ENCODE data around the gene USP26.
"Not testable (repeated sequence)": the region's sequence is repeated elsewhere in the genome, so short reads cannot be mapped to it uniquely, and the experiment has no call there.

Gene USP26

GRCh38 chrX:133097031-133097430 is at the start of gene USP26:
USP26 (minus strand) TSS chrX:133097109; CDS start chrX:133028220, 68,889 bp downstream.
- no peak for DNase-seq

- DNase-seq: no peak
These were observed 37.4 kb upstream of the USP26 start for GRCh38 chrX:133134282-133134681.

- DNase-seq: no peak
These were observed 23.5 kb upstream of the USP26 start for GRCh38 chrX:133120406-133120805.

GRCh38 chrX:133094098-133094731 is 2.7 kb downstream of the USP26 start:
- no peak for DNase-seq

GRCh38 chrX:133090236-133090809 is 6.6 kb downstream of the USP26 start:
- DNase-seq: no peak

GRCh38 chrX:133089411-133089810 is 7.5 kb downstream of the USP26 start:
- no peak for DNase-seq

GRCh38 chrX:133085785-133086184 is 11.1 kb downstream of the USP26 start:
- DNase-seq: no peak

- not testable (repeated sequence) for DNase-seq
These were observed 11.9 kb downstream of the USP26 start for GRCh38 chrX:133085056-133085455.

GRCh38 chrX:133083899-133084298 is 13.0 kb downstream of the USP26 start:
- no peak for DNase-seq

GRCh38 chrX:133081990-133082389 is 14.9 kb downstream of the USP26 start:
- no peak for DNase-seq

GRCh38 chrX:133077856-133078255 is 19.1 kb downstream of the USP26 start:
- DNase-seq: not testable (repeated sequence)

- no peak for DNase-seq
These were observed 24.3 kb downstream of the USP26 start for GRCh38 chrX:133072566-133072965.

- no peak for DNase-seq
These were observed 28.4 kb downstream of the USP26 start for GRCh38 chrX:133068461-133068860.

GRCh38 chrX:133056341-133056740 is 40.6 kb downstream of the USP26 start:
- no peak for DNase-seq

GRCh38 chrX:133054761-133055405 is 42.0 kb downstream of the USP26 start:
- no peak for DNase-seq

- DNase-seq: no peak
These were observed 42.9 kb downstream of the USP26 start for GRCh38 chrX:133053861-133054598.

- DNase-seq: no peak
These were observed 48.2 kb downstream of the USP26 start for GRCh38 chrX:133048751-133049150.

- DNase-seq: no peak
These were observed 50.3 kb downstream of the USP26 start for GRCh38 chrX:133046601-133047000.

GRCh38 chrX:133045986-133046385 is 50.9 kb downstream of the USP26 start:
- no peak for DNase-seq

- DNase-seq: not testable (repeated sequence)
These were observed 52.6 kb downstream of the USP26 start for GRCh38 chrX:133044145-133044786.

GRCh38 chrX:133042260-133042659 is 54.6 kb downstream of the USP26 start:
- no peak for DNase-seq

GRCh38 chrX:133033010-133033409 is 63.9 kb downstream of the USP26 start:
- no peak for DNase-seq

GRCh38 chrX:133018229-133018628 is 78.7 kb downstream of the USP26 start:
- no peak for DNase-seq
